ENCODE data around the gene SCN2B. TPM values are rescaled to one million over a fixed set of nuclear protein-coding genes. Genes with fewer than 3 reads are reported as not detected.

SCN2B gene
- total and polyA plus RNA-seq, 8 donors: 0.12 to 0.92 (median 0.29) TPM; not detected in 3

DNA sequence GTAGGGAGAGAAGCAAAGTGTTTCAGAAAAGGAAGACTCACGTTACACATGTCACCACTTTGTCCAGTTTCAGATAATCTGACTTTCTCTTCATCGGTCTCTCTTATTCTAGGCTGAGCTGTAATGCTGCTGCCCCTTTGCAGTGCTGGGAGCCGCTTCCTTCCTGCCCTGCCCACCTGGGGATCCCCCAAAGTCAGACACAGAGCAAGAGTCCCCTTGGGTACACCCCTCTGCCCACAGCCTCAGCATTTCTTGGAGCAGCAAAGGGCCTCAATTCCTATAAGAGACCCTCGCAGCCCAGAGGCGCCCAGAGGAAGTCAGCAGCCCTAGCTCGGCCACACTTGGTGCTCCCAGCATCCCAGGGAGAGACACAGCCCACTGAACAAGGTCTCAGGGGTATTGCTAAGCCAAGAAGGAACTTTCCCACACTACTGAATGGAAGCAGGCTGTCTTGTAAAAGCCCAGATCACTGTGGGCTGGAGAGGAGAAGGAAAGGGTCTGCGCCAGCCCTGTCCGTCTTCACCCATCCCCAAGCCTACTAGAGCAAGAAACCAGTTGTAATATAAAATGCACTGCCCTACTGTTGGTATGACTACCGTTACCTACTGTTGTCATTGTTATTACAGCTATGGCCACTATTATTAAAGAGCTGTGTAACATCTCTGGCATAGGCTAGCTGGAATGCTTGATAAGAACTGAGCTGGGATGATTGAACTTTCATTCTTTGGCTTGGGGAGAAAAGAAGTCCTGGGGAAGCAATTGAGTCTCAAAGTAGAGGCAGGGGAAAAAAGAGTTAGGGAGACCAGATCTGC lies 58.4 kb downstream of the SCN2B start:
- 71 to 86% (median 79%) methylated on average over 9 of the region's 9 CpGs for WGBS, 5 donors
- H3K4me1 ChIP-seq: no peaks in the 10 kb centered on the region
- H3K36me3 ChIP-seq: peaks cover 0 to 3% (median 0%) of the 10 kb centered on the region in 4 donors
- H3K9me3 ChIP-seq: no peaks in the 10 kb centered on the region
- H3K27ac ChIP-seq: no peak overlapping the region
- TF ChIP-seq POLR2A (IDR thresholded peaks at IDR 0.05) (no peak), EP300 (IDR thresholded peaks at IDR 0.05) (no peak)
- TF ChIP-seq, protein P1, sequence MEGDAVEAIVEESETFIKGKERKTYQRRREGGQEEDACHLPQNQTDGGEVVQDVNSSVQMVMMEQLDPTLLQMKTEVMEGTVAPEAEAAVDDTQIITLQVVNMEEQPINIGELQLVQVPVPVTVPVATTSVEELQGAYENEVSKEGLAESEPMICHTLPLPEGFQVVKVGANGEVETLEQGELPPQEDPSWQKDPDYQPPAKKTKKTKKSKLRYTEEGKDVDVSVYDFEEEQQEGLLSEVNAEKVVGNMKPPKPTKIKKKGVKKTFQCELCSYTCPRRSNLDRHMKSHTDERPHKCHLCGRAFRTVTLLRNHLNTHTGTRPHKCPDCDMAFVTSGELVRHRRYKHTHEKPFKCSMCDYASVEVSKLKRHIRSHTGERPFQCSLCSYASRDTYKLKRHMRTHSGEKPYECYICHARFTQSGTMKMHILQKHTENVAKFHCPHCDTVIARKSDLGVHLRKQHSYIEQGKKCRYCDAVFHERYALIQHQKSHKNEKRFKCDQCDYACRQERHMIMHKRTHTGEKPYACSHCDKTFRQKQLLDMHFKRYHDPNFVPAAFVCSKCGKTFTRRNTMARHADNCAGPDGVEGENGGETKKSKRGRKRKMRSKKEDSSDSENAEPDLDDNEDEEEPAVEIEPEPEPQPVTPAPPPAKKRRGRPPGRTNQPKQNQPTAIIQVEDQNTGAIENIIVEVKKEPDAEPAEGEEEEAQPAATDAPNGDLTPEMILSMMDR (IDR thresholded peaks at IDR 0.05): no peak
- H3K27me3 ChIP-seq: peaks cover 0 to 13% (median 0%) of the 10 kb centered on the region in 3 donors
- no peak for DNase-seq
- intact Hi-C loops (cut with DNase I; ENCODE audit: low total_unique reads): no loop called here
- H3K4me3 ChIP-seq: no peak overlapping the region

DNA sequence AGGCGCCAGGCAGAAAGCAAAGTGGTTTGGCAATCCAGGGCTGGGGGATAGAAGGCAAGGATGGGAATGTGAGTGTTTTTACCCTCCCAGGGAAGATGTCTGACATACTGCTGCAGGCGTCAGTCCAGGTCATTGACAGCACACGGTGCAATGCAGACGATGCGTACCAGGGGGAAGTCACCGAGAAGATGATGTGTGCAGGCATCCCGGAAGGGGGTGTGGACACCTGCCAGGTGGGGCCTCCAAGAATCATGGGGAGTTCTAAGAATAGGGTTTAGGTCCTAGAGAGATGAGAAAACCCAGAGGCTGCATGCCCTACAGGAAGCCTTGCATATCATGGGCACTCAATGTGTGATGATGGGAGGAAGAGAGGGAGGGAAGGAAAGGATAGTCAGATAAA lies 61.4 kb downstream of the SCN2B start:
- no peak for DNase-seq
- H3K9me3 ChIP-seq: no peaks in the 10 kb centered on the region
- intact Hi-C loops (cut with DNase I; ENCODE audit: low total_unique reads): no loop called here
- H3K27ac ChIP-seq: no peak overlapping the region
- H3K27me3 ChIP-seq: peaks cover 0 to 16% (median 0%) of the 10 kb centered on the region in 3 donors
- no peaks in the 10 kb centered on the region for H3K4me1 ChIP-seq
- peaks cover 0 to 3% (median 0%) of the 10 kb centered on the region in 4 donors for H3K36me3 ChIP-seq
- TF ChIP-seq EP300 (IDR thresholded peaks at IDR 0.05) (no peak), POLR2AphosphoS5 (IDR thresholded peaks at IDR 0.05) (no peak), POLR2A (IDR thresholded peaks at IDR 0.05) (no peak)
- TF ChIP-seq, protein P1 (IDR thresholded peaks at IDR 0.05): no peak
- 93 to 98% (median 95%) methylated on average over 7 of the region's 7 CpGs for WGBS, 5 donors
- no peak overlapping the region for H3K4me3 ChIP-seq

DNA sequence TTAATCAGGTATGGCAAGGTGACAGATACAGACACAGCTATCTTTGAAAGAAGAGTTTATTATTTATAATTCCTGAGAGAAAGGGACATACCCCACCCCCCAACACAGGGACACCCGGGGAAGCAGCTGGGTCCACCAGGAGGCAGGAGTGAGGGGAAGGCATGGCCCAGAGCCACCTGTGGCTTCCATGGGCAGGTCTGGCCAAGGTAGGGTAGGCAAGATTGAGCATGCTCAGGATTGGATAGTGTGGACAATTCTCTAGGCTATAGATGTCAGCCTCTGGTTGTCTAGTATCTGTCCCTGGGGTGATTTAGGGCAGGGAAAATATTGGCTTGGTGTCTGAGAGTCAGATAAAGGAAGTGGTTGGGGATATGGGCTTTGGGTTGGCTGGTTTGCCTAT lies 62.2 kb downstream of the SCN2B start:
- intact Hi-C loops (cut with DNase I; ENCODE audit: low total_unique reads): no loop called here
- Histone ChIP-seq H3K4me1 (no peaks in the 10 kb centered on the region), H3K9me3 (no peaks in the 10 kb centered on the region), H3K27me3 (peaks cover 0 to 17% (median 0%) of the 10 kb centered on the region in 3 donors), H3K27ac (no peak overlapping the region), H3K4me3 (no peak overlapping the region), H3K36me3 (peaks cover 0 to 3% (median 0%) of the 10 kb centered on the region in 4 donors)
- 57 to 78% (median 77%) methylated on average over 1 of the region's 1 CpG for WGBS, 5 donors
- DNase-seq: no peak
- TF ChIP-seq, protein P1 (IDR thresholded peaks at IDR 0.05): no peak
- no peak for TF ChIP-seq POLR2A (IDR thresholded peaks at IDR 0.05)
- TF ChIP-seq EP300 (IDR thresholded peaks at IDR 0.05): no peak
- TF ChIP-seq POLR2AphosphoS5 (IDR thresholded peaks at IDR 0.05): no peak

DNA sequence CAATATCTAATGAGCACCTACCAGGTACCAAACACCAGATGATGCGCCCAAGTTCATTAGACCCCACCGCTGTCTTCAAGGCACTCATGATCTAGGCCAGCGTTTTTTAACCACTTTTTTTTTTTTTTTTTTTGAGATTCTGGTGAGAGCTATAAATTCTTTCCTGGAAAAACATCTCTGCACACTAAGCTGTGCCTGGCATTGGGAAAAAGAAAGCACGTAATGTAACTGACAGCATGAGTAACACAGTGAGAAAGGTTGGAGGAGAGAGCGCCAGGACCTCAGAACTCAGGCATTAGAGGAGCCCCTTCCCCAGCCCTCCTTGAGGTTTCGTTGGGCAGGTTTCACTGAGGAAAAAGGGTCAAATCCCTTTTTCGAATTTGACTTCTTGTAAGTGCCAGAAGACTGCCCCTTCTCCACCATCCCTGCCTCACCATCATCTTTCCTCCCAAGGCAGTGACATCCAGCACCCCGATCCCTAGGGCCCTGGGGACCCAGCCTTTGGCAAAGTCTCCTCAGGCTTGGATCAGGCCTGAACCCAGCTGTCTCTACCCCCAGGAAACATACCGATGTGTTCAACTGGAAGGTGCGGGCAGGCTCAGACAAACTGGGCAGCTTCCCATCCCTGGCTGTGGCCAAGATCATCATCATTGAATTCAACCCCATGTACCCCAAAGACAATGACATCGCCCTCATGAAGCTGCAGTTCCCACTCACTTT lies 63.6 kb downstream of the SCN2B start:
- Histone ChIP-seq H3K4me3 (no peak overlapping the region), H3K36me3 (peaks cover 0 to 3% (median 0%) of the 10 kb centered on the region in 4 donors)
- intact Hi-C loops (cut with DNase I; ENCODE audit: low total_unique reads): no loop called here

More for the DNA sequence above, 63.6 kb downstream of the SCN2B start:
- TF ChIP-seq EP300 (IDR thresholded peaks at IDR 0.05) (no peak), POLR2AphosphoS5 (IDR thresholded peaks at IDR 0.05) (no peak), POLR2A (IDR thresholded peaks at IDR 0.05) (no peak)
- TF ChIP-seq, protein P1 (IDR thresholded peaks at IDR 0.05): no peak
- H3K4me1 ChIP-seq: no peaks in the 10 kb centered on the region
- WGBS, 5 donors: 88 to 93% (median 92%) methylated on average over 11 of the region's 11 CpGs
- DNase-seq: no peak
- no peak overlapping the region for H3K27ac ChIP-seq
- peaks cover 0 to 16% (median 0%) of the 10 kb centered on the region in 3 donors for H3K27me3 ChIP-seq
- no peaks in the 10 kb centered on the region for H3K9me3 ChIP-seq

All from stomach (tissue), 9 donors.